WTC11 (cell line): ENCODE results near the gene FN3K. TPM values are rescaled to one million over a fixed set of nuclear protein-coding genes. Genes with fewer than 3 reads are reported as not detected.

Experiments used
- ATAC-seq: fragments of 200-7000 bp; cut with Tn5 transposase; 2 replicates; pipeline ENCODE4 v1.10.0; 2021; ENCODE audit warnings: mild to moderate bottlenecking, moderate library complexity
- CTCF ChIA-PET: fragments of 300-600 bp; sonication (Branson Sonifier 250); formaldehyde crosslinking; loops from one replicate; lab custom pipeline; 2021; ENCODE audit warnings: antibody characterized with exemption; lab: Charles Lee
- POLR2A ChIA-PET: fragments of 350-600 bp; sonication (Branson Sonifier 250); formaldehyde crosslinking; loops from one replicate; lab custom pipeline; 2021; ENCODE audit warnings: antibody characterized with exemption; lab: Charles Lee
- DNase-seq: peaks from one replicate; pipeline ENCODE4 v3.0.0; 2021; ENCODE audit warnings: low spot score
- H3K27ac Mint-ChIP-seq: 2 replicates; pipeline ENCODE4 v1.8.0; 2021; ENCODE audit warnings: mixed read lengths
- H3K27me3 Mint-ChIP-seq: 2 replicates; pipeline ENCODE4 v1.8.0; 2021; ENCODE audit warnings: low read depth, mild to moderate bottlenecking, moderate library complexity, mixed read lengths
- H3K36me3 Mint-ChIP-seq: 2 replicates; pipeline ENCODE4 v1.8.0; 2021; ENCODE audit warnings: mixed read lengths
- H3K4me1 Mint-ChIP-seq: 2 replicates; pipeline ENCODE4 v1.8.0; 2022; ENCODE audit warnings: mixed read lengths
- H3K4me3 Mint-ChIP-seq: 2 replicates; pipeline ENCODE4 v1.8.0; 2021; ENCODE audit warnings: mild to moderate bottlenecking, moderate library complexity, mixed read lengths
- H3K9me3 Mint-ChIP-seq: 2 replicates; pipeline ENCODE4 v1.8.0; 2021; ENCODE audit warnings: mixed read lengths
- FOXK1 ChIP-seq: sonication (generic); formaldehyde crosslinking; IDR thresholded peaks from 2 replicates; pipeline ENCODE4 v1.8.0; 2022; ENCODE audit warnings: mild to moderate bottlenecking, moderate library complexity, missing genetic modification reagents
- SMAD3 ChIP-seq: sonication (generic); formaldehyde crosslinking; IDR thresholded peaks from 2 replicates; pipeline ENCODE4 v1.8.0; 2022; ENCODE audit warnings: missing genetic modification reagents, mild to moderate bottlenecking, borderline replicate concordance
- SOX15 ChIP-seq: fragments of 250-450 bp; sonication (Bioruptor Pico); IDR thresholded peaks from 2 replicates; pipeline ENCODE4 v1.9.0; 2021; ENCODE audit warnings: mild to moderate bottlenecking
- ZNF232 ChIP-seq: sonication (generic); formaldehyde crosslinking; IDR thresholded peaks from 2 replicates; pipeline ENCODE4 v1.8.0; 2022; ENCODE audit warnings: mild to moderate bottlenecking, missing genetic modification reagents
- ZNF263 ChIP-seq: sonication (generic); formaldehyde crosslinking; IDR thresholded peaks from 2 replicates; pipeline ENCODE4 v1.8.1; 2022; ENCODE audit warnings: low read depth, mild to moderate bottlenecking, moderate library complexity, missing genetic modification reagents
- ZNF317 ChIP-seq: sonication (generic); formaldehyde crosslinking; IDR thresholded peaks from 2 replicates; pipeline ENCODE4 v1.8.1; 2023; ENCODE audit warnings: low read depth, mild to moderate bottlenecking, moderate library complexity, missing genetic modification reagents, borderline replicate concordance
- total RNA-seq: library from RNA; stranded (reverse); gene quantifications from 3 replicates; pipeline ENCODE4 v1.2.3, GENCODE V29; 2021
- TF ChIP-seq, protein P1 (sequence below): sonication (generic); formaldehyde crosslinking; IDR thresholded peaks from 2 replicates; pipeline ENCODE4 v1.8.0; 2022; ENCODE audit warnings: mild to moderate bottlenecking, missing genetic modification reagents
- TF ChIP-seq, protein P2 (sequence below): sonication (generic); formaldehyde crosslinking; IDR thresholded peaks from 2 replicates; pipeline ENCODE4 v1.8.1; 2023; ENCODE audit warnings: mild to moderate bottlenecking, missing genetic modification reagents
- TF ChIP-seq, protein P3 (sequence below): fragments of 250-450 bp; sonication (Bioruptor Pico); IDR thresholded peaks from 2 replicates; pipeline ENCODE4 v2.1.2; 2022; ENCODE audit warnings: mild to moderate bottlenecking, moderate library complexity
- TF ChIP-seq, protein P4 (sequence below): sonication (generic); formaldehyde crosslinking; conservative IDR thresholded peaks from 2 replicates; pipeline ENCODE4 v1.8.1; 2023; ENCODE audit warnings: mild to moderate bottlenecking, low read depth, missing genetic modification reagents, moderate library complexity
- TF ChIP-seq, protein P5 (sequence below): sonication (generic); formaldehyde crosslinking; conservative IDR thresholded peaks from 2 replicates; pipeline ENCODE4 v1.8.1; 2022; ENCODE audit warnings: mild to moderate bottlenecking, missing genetic modification reagents

The FN3K gene
- total RNA-seq, 1 experiment from 2014 or later, result 19.3 TPM

DNA sequence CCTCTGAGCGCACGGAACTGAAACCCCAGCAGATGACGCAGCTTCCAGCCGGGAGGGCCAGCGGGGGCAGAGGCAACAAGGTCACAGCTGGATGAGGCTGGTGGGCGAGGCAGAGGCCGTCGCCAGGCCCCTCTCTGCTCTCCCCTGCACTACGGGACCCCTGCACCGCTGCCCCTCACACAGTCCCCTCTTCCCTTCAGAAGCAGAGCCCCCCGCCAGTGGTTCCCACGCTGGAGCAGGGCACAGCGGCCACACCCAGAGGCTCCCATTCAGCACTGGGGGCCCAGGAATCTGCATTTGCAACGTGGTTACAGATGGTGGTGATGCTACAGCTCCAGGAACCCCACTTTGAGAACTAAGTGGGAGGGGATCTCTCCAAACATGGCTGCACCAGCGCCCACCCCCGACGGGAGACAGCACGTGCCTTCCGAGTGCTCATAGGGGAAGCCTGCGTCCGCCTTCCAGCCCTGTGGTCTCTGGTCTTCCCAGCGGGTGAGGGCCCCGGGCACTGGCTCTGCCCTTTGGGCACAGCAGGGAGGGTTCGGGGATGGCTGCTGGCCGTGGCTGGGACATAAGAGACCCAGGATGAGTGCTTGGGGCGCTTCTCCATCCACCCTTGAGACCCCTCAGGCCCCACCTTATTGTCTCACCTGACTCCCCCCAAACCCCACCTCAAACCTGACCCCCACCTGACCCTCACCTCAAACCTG is 32.2 kb upstream of the FN3K start:
- no peak for DNase-seq
- H3K4me3 Mint-ChIP-seq, result no peak overlapping the region
- POLR2A ChIA-PET, result no interaction called here
- no peak for TF ChIP-seq FOXK1 (CRISPR knock-in tag)
- TF ChIP-seq, protein P1, sequence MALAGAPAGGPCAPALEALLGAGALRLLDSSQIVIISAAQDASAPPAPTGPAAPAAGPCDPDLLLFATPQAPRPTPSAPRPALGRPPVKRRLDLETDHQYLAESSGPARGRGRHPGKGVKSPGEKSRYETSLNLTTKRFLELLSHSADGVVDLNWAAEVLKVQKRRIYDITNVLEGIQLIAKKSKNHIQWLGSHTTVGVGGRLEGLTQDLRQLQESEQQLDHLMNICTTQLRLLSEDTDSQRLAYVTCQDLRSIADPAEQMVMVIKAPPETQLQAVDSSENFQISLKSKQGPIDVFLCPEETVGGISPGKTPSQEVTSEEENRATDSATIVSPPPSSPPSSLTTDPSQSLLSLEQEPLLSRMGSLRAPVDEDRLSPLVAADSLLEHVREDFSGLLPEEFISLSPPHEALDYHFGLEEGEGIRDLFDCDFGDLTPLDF (CRISPR knock-in tag), result no peak
- TF ChIP-seq, protein P2, sequence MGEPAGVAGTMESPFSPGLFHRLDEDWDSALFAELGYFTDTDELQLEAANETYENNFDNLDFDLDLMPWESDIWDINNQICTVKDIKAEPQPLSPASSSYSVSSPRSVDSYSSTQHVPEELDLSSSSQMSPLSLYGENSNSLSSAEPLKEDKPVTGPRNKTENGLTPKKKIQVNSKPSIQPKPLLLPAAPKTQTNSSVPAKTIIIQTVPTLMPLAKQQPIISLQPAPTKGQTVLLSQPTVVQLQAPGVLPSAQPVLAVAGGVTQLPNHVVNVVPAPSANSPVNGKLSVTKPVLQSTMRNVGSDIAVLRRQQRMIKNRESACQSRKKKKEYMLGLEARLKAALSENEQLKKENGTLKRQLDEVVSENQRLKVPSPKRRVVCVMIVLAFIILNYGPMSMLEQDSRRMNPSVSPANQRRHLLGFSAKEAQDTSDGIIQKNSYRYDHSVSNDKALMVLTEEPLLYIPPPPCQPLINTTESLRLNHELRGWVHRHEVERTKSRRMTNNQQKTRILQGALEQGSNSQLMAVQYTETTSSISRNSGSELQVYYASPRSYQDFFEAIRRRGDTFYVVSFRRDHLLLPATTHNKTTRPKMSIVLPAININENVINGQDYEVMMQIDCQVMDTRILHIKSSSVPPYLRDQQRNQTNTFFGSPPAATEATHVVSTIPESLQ (CRISPR knock-in tag), result no peak
- H3K36me3 Mint-ChIP-seq, result no peaks in the 10 kb centered on the region
- no peak for ATAC-seq
- no peaks in the 10 kb centered on the region for H3K4me1 Mint-ChIP-seq
- H3K9me3 Mint-ChIP-seq, result no peaks in the 10 kb centered on the region
- H3K27ac Mint-ChIP-seq, result no peak overlapping the region
- CTCF ChIA-PET, result interaction anchor here (1.1 kb wide), 1 partner anchor 9 kb away, joined by 5 read pairs; no protein-coding TSS in a partner anchor
- peaks cover 20% of the 10 kb centered on the region for H3K27me3 Mint-ChIP-seq

DNA sequence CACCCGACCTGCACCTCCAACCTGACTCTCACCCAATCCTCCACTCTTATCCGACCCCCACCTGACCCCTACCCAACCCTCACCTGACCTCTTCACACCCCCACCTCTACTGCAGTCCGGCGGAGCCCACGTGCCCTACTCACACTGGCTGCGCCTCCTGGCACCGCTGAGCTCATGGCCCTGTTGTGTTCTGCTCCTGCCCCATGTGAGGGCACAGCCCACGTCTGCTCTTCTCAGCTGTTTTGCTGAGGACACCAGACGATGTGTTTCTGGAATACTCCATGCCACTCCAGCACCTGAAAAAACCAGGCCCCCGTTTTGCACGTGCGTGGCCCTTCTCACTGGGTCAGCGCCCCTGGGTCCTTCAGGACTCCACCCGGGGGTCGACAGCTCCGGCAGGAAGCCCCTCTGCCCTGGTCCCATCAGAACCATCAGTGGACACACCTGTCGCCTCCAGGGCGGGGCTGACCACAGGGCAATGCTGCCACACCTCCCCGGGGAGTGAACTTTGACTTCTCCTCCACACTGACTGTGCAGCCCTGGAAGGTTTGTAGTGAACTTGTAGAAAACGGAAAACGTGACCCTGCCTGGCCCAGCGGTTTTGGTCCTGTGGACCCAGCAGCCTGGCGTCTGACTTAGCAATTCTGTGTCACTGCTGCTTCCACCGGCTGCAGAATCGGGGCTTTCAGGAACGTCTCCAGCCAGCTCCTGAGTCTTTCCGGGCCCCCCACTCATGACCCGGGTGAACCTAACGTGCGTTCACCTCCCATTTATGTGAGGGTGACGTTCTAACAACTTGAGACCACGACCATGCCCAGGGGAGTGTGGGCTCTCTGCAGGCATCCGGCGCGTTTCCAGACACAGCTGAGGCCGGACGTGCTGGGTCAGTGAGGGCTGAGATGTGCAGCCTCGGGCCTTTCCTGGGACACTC is 31.2 kb upstream of the FN3K start:
- TF ChIP-seq, protein P3, sequence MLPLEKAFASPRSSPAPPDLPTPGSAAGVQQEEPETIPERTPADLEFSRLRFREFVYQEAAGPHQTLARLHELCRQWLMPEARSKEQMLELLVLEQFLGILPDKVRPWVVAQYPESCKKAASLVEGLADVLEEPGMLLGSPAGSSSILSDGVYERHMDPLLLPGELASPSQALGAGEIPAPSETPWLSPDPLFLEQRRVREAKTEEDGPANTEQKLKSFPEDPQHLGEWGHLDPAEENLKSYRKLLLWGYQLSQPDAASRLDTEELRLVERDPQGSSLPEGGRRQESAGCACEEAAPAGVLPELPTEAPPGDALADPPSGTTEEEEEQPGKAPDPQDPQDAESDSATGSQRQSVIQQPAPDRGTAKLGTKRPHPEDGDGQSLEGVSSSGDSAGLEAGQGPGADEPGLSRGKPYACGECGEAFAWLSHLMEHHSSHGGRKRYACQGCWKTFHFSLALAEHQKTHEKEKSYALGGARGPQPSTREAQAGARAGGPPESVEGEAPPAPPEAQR (CRISPR knock-in tag), result no peak
- TF ChIP-seq ZNF263 (no peak), SOX15 (no peak), ZNF232 (CRISPR knock-in tag) (no peak), SMAD3 (no peak), ZNF317 (CRISPR knock-in tag) (no peak)
- TF ChIP-seq, protein P2 (CRISPR knock-in tag), result no peak
- TF ChIP-seq, protein P4, sequence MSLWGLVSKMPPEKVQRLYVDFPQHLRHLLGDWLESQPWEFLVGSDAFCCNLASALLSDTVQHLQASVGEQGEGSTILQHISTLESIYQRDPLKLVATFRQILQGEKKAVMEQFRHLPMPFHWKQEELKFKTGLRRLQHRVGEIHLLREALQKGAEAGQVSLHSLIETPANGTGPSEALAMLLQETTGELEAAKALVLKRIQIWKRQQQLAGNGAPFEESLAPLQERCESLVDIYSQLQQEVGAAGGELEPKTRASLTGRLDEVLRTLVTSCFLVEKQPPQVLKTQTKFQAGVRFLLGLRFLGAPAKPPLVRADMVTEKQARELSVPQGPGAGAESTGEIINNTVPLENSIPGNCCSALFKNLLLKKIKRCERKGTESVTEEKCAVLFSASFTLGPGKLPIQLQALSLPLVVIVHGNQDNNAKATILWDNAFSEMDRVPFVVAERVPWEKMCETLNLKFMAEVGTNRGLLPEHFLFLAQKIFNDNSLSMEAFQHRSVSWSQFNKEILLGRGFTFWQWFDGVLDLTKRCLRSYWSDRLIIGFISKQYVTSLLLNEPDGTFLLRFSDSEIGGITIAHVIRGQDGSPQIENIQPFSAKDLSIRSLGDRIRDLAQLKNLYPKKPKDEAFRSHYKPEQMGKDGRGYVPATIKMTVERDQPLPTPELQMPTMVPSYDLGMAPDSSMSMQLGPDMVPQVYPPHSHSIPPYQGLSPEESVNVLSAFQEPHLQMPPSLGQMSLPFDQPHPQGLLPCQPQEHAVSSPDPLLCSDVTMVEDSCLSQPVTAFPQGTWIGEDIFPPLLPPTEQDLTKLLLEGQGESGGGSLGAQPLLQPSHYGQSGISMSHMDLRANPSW (CRISPR knock-in tag), result no peak
- TF ChIP-seq, protein P5, sequence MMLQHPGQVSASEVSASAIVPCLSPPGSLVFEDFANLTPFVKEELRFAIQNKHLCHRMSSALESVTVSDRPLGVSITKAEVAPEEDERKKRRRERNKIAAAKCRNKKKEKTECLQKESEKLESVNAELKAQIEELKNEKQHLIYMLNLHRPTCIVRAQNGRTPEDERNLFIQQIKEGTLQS, result no peak
- peaks cover 20% of the 10 kb centered on the region for H3K27me3 Mint-ChIP-seq
- no peaks in the 10 kb centered on the region for H3K4me1 Mint-ChIP-seq
- no peaks in the 10 kb centered on the region for H3K36me3 Mint-ChIP-seq
- H3K27ac Mint-ChIP-seq, result no peak overlapping the region
- H3K9me3 Mint-ChIP-seq, result no peaks in the 10 kb centered on the region
- ATAC-seq (no peak), DNase-seq (no peak)
- ChIA-PET POLR2A (no interaction called here), CTCF (no interaction called here)
- H3K4me3 Mint-ChIP-seq, result no peak overlapping the region
